ENCODE data around the gene SLC35F1.
A peak's percentile ranks its signal among the peaks of the same experiment; 100 is the strongest.

Gene SLC35F1

GRCh38 chr6:117928833-117929232 lies 21.8 kb downstream of the SLC35F1 start:
- H3K9ac ChIP-seq (ENCODE audit: low read depth, low read length) = no peak overlapping the region
- no peaks in the 10 kb centered on the region for H3K36me3 ChIP-seq (ENCODE audit: insufficient read depth, low read depth, low read length)
- H3K27ac ChIP-seq (ENCODE audit: low read length) = no peak overlapping the region
- H3K27me3 ChIP-seq (ENCODE audit: insufficient read depth, low read length) = no peaks in the 10 kb centered on the region
- H3K4me3 ChIP-seq (ENCODE audit: low read length) = no peak overlapping the region; the same call in 1 of the 2 replicates
- peaks cover 16% of the 10 kb centered on the region for H3K9me3 ChIP-seq (ENCODE audit: insufficient read depth, low read depth, low read length)
- H3K4me1 ChIP-seq (ENCODE audit: insufficient read depth, low read length) = no peaks in the 10 kb centered on the region; the same call in 1 of the 2 replicates

- Histone ChIP-seq H3K27ac (ENCODE audit: low read length) (no peak overlapping the region), H3K36me3 (ENCODE audit: insufficient read depth, low read depth, low read length) (no peaks in the 10 kb centered on the region), H3K9ac (ENCODE audit: low read depth, low read length) (no peak overlapping the region), H3K4me3 (ENCODE audit: low read length) (no peak overlapping the region), H3K9me3 (ENCODE audit: insufficient read depth, low read depth, low read length) (peaks cover 16% of the 10 kb centered on the region), H3K27me3 (ENCODE audit: insufficient read depth, low read length) (no peaks in the 10 kb centered on the region), H3K4me1 (ENCODE audit: insufficient read depth, low read length) (no peaks in the 10 kb centered on the region; the same call in 1 of the 2 replicates)
Measured at GRCh38 chr6:117929501-117929900, 22.4 kb downstream of the SLC35F1 start.

DNA sequence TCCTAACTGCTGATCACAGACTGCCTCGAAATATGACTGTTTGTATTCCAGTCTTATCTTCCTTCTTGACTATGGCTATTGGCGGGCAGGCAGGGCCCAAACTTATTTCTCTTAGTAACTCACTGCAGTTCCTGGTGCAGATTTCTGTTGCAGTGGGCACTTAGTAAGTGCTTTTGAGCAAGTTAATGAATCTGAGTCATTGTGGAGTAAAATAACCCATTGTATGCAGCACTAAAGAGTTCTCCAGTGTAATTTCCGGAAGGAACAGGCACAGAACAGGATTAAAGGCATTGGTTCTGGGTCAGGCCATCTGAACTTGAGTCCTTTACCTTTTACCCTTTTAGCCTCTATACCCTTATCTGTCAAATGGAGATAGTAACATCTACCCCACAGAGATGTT lies 23.6 kb downstream of the SLC35F1 start:
- no peaks in the 10 kb centered on the region; the same call in 1 of the 2 replicates for H3K4me1 ChIP-seq (ENCODE audit: insufficient read depth, low read length)
- H3K9ac ChIP-seq (ENCODE audit: low read depth, low read length) = no peak overlapping the region
- H3K27ac ChIP-seq (ENCODE audit: low read length) = no peak overlapping the region
- H3K27me3 ChIP-seq (ENCODE audit: insufficient read depth, low read length) = no peaks in the 10 kb centered on the region
- H3K36me3 ChIP-seq (ENCODE audit: insufficient read depth, low read depth, low read length) = no peaks in the 10 kb centered on the region
- H3K4me3 ChIP-seq (ENCODE audit: low read length) = no peak overlapping the region
- peaks cover 16% of the 10 kb centered on the region for H3K9me3 ChIP-seq (ENCODE audit: insufficient read depth, low read depth, low read length)

- H3K9ac ChIP-seq (ENCODE audit: low read depth, low read length) = no peak overlapping the region
- no peaks in the 10 kb centered on the region for H3K27me3 ChIP-seq (ENCODE audit: insufficient read depth, low read length)
- peaks cover 16% of the 10 kb centered on the region for H3K9me3 ChIP-seq (ENCODE audit: insufficient read depth, low read depth, low read length)
- H3K36me3 ChIP-seq (ENCODE audit: insufficient read depth, low read depth, low read length) = no peaks in the 10 kb centered on the region
- H3K4me3 ChIP-seq (ENCODE audit: low read length) = no peak overlapping the region
- H3K27ac ChIP-seq (ENCODE audit: low read length) = no peak overlapping the region
- no peaks in the 10 kb centered on the region; the same call in 1 of the 2 replicates for H3K4me1 ChIP-seq (ENCODE audit: insufficient read depth, low read length)
Measured at GRCh38 chr6:117932001-117932400, 24.9 kb downstream of the SLC35F1 start.

DNA sequence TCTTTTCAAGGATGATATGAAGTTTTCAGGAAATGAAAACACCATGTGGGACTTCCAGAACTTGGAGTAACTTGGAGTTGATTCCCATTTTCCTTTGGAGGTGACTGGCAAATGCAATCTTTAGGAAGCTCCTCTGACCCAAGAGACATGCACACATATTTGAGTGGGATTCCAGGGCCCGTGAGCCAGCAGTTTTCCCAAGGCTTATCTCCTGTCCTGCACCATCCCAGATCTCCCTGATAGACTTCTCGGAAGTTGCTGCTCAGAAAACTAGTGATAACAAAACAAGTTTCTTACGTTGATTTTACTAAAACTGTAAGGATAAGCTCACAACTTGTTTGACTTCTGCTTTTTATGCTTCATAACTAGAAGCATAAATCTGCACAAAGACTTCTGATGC lies 25.6 kb downstream of the SLC35F1 start:
- Histone ChIP-seq H3K36me3 (ENCODE audit: insufficient read depth, low read depth, low read length) (no peaks in the 10 kb centered on the region), H3K9ac (ENCODE audit: low read depth, low read length) (no peak overlapping the region)

DNA sequence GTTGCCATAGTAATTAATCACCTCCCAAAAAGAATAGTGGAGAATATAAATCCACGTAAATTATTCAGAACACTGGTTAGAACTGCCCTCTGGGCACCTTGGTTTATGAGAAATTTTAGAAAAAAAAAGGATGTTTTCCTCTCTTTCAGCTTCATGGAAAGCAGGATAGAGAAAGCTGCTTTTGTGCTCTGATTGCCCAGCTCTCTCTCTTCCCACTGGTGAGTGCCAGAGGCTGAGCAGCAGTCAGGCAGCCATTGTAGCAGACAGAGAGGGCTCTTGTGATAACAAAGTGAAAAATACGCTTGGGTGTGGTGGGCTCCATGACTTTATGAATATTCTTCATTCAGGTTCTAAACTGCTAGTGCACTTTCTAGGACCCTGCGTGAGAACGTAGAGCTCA lies 26.4 kb downstream of the SLC35F1 start:
- Histone ChIP-seq H3K4me1 (ENCODE audit: insufficient read depth, low read length) (peaks cover 1% of the 10 kb centered on the region; the same call in 1 of the 2 replicates), H3K27me3 (ENCODE audit: insufficient read depth, low read length) (no peaks in the 10 kb centered on the region)

More for the DNA sequence above, 25.6 kb downstream of the SLC35F1 start:
- H3K4me3 ChIP-seq (ENCODE audit: low read length) = no peak overlapping the region
- no peak overlapping the region for H3K27ac ChIP-seq (ENCODE audit: low read length)
- no peaks in the 10 kb centered on the region for H3K27me3 ChIP-seq (ENCODE audit: insufficient read depth, low read length)
- no peaks in the 10 kb centered on the region; the same call in 1 of the 2 replicates for H3K4me1 ChIP-seq (ENCODE audit: insufficient read depth, low read length)
- peaks cover 15% of the 10 kb centered on the region for H3K9me3 ChIP-seq (ENCODE audit: insufficient read depth, low read depth, low read length)

DNA sequence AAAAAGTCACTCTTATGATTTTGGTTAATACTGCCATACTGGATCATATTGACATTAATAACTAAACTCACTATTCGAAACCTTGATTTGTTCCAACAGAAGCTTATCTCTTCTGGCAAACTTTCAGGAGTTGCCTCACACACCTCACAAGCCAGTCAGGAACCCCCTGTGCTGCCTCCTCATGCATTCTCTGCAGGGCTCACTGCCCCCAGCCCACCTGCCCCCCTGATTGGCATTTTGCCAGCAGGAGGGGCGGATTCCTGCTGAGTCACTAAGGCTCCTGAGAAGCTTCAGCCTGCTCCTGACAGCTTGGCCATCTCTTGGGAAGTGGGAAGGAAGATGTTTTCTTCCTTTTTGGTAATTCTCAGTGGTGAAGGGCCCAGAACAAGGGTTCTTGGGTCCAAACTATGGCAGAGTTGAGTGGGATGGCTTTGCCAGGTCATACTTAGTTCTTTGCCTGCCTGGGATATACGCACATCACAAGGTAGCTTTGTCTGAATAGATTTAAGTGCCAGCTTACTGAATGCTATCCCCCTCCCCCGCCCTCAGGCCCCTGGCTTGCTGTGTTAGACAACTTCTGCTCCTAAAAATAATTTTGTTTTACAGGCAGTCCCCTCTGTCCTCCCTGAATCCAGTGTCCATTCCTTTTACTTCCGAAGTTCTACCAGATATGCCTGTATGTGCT lies 31.4 kb downstream of the SLC35F1 start:
- no peaks in the 10 kb centered on the region for H3K36me3 ChIP-seq (ENCODE audit: insufficient read depth, low read depth, low read length)
- no peak overlapping the region for H3K9ac ChIP-seq (ENCODE audit: low read depth, low read length)
- H3K4me3 ChIP-seq (ENCODE audit: low read length) = no peak overlapping the region
- no peaks in the 10 kb centered on the region for H3K9me3 ChIP-seq (ENCODE audit: insufficient read depth, low read depth, low read length)
- H3K4me1 ChIP-seq (ENCODE audit: insufficient read depth, low read length) = peaks cover 8% of the 10 kb centered on the region; the same call in 1 of the 2 replicates
- no peak overlapping the region for H3K27ac ChIP-seq (ENCODE audit: low read length)
- no peaks in the 10 kb centered on the region for H3K27me3 ChIP-seq (ENCODE audit: insufficient read depth, low read length)

More for the DNA sequence above, 26.4 kb downstream of the SLC35F1 start:
- Histone ChIP-seq H3K36me3 (ENCODE audit: insufficient read depth, low read depth, low read length) (no peaks in the 10 kb centered on the region), H3K9me3 (ENCODE audit: insufficient read depth, low read depth, low read length) (peaks cover 7% of the 10 kb centered on the region), H3K9ac (ENCODE audit: low read depth, low read length) (no peak overlapping the region), H3K27ac (ENCODE audit: low read length) (no peak overlapping the region), H3K4me3 (ENCODE audit: low read length) (no peak overlapping the region)

- Histone ChIP-seq H3K27me3 (ENCODE audit: insufficient read depth, low read length) (no peaks in the 10 kb centered on the region), H3K36me3 (ENCODE audit: insufficient read depth, low read depth, low read length) (no peaks in the 10 kb centered on the region), H3K4me3 (ENCODE audit: low read length) (no peak overlapping the region), H3K27ac (ENCODE audit: low read length) (no peak overlapping the region), H3K9me3 (ENCODE audit: insufficient read depth, low read depth, low read length) (no peaks in the 10 kb centered on the region), H3K4me1 (ENCODE audit: insufficient read depth, low read length) (peaks cover 9% of the 10 kb centered on the region; the same call in 1 of the 2 replicates), H3K9ac (ENCODE audit: low read depth, low read length) (no peak overlapping the region)
Measured at GRCh38 chr6:117947234-117947633, 40.2 kb downstream of the SLC35F1 start.

GRCh38 chr6:117951783-117952182 lies 44.7 kb downstream of the SLC35F1 start:
- Histone ChIP-seq H3K36me3 (ENCODE audit: insufficient read depth, low read depth, low read length) (no peaks in the 10 kb centered on the region), H3K27ac (ENCODE audit: low read length) (no peak overlapping the region), H3K9me3 (ENCODE audit: insufficient read depth, low read depth, low read length) (no peaks in the 10 kb centered on the region), H3K4me1 (ENCODE audit: insufficient read depth, low read length) (peaks cover 14% of the 10 kb centered on the region; the same call in 1 of the 2 replicates), H3K27me3 (ENCODE audit: insufficient read depth, low read length) (no peaks in the 10 kb centered on the region), H3K9ac (ENCODE audit: low read depth, low read length) (peak overlapping the region; percentile 15; the same call in 1 of the 2 replicates), H3K4me3 (ENCODE audit: low read length) (no peak overlapping the region)

- H3K27ac ChIP-seq (ENCODE audit: low read length) = no peak overlapping the region
- peaks cover 14% of the 10 kb centered on the region; the same call in 1 of the 2 replicates for H3K4me1 ChIP-seq (ENCODE audit: insufficient read depth, low read length)
- H3K4me3 ChIP-seq (ENCODE audit: low read length) = no peak overlapping the region
- no peaks in the 10 kb centered on the region for H3K9me3 ChIP-seq (ENCODE audit: insufficient read depth, low read depth, low read length)
- no peaks in the 10 kb centered on the region for H3K36me3 ChIP-seq (ENCODE audit: insufficient read depth, low read depth, low read length)
- no peaks in the 10 kb centered on the region for H3K27me3 ChIP-seq (ENCODE audit: insufficient read depth, low read length)
- H3K9ac ChIP-seq (ENCODE audit: low read depth, low read length) = no peak overlapping the region
Measured at GRCh38 chr6:117955684-117956256, 48.7 kb downstream of the SLC35F1 start.

GRCh38 chr6:117956386-117956785 lies 49.3 kb downstream of the SLC35F1 start:
- Histone ChIP-seq H3K36me3 (ENCODE audit: insufficient read depth, low read depth, low read length) (no peaks in the 10 kb centered on the region), H3K9me3 (ENCODE audit: insufficient read depth, low read depth, low read length) (no peaks in the 10 kb centered on the region), H3K27ac (ENCODE audit: low read length) (no peak overlapping the region), H3K27me3 (ENCODE audit: insufficient read depth, low read length) (no peaks in the 10 kb centered on the region), H3K4me3 (ENCODE audit: low read length) (no peak overlapping the region), H3K9ac (ENCODE audit: low read depth, low read length) (no peak overlapping the region), H3K4me1 (ENCODE audit: insufficient read depth, low read length) (peaks cover 9% of the 10 kb centered on the region; the same call in 1 of the 2 replicates)

DNA sequence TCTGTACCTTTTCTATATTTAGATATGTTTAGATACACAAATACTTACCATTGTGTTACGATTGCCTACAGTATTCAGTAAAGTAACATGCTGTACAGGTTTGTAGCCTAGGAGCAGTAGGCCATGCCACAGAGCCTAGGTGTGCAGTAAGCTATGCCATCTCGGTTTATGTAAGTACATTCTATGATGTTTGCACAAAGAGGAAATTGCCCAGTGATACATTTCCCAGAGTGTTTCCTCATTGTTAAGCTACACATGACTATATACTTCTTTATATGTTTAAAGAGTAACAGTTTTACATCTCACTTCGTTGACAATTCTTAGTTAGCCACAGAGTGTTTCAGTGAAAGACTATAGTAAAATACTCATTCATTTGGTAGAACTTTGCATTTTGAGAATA lies 51.5 kb downstream of the SLC35F1 start:
- Histone ChIP-seq H3K36me3 (ENCODE audit: insufficient read depth, low read depth, low read length) (no peaks in the 10 kb centered on the region), H3K27me3 (ENCODE audit: insufficient read depth, low read length) (no peaks in the 10 kb centered on the region), H3K27ac (ENCODE audit: low read length) (no peak overlapping the region), H3K9ac (ENCODE audit: low read depth, low read length) (no peak overlapping the region), H3K4me1 (ENCODE audit: insufficient read depth, low read length) (no peaks in the 10 kb centered on the region), H3K4me3 (ENCODE audit: low read length) (no peak overlapping the region), H3K9me3 (ENCODE audit: insufficient read depth, low read depth, low read length) (no peaks in the 10 kb centered on the region)
